HG02610 (cell line): Measurements from ENCODE around the gene USP20.
A peak's percentile ranks its signal among the peaks of the same experiment; 100 is the strongest.
"Not testable (repeated sequence)": the region's sequence is repeated elsewhere in the genome, so short reads cannot be mapped to it uniquely, and the experiment has no call there.

Experiments
- ATAC-seq: cut with Tn5 transposase; IDR thresholded peaks from one replicate; pipeline ENCODE4 v1.9.1; 2021; ENCODE audit warnings: mild to moderate bottlenecking, moderate library complexity; ENCODE audit not compliant: unreplicated experiment

The USP20 gene

GRCh38 chr9:129889122-129889940 is 54.1 kb downstream of the USP20 start:
- ATAC-seq, result no peak

- no peak for ATAC-seq
Observed at GRCh38 chr9:129889941-129890717, 54.9 kb downstream of the USP20 start.

- not testable (repeated sequence) for ATAC-seq
Observed at GRCh38 chr9:129890718-129891299, 55.6 kb downstream of the USP20 start.

- ATAC-seq, result no peak
Observed at GRCh38 chr9:129891569-129891968, 56.3 kb downstream of the USP20 start.

GRCh38 chr9:129894120-129894823 is 59.0 kb downstream of the USP20 start:
- no peak for ATAC-seq

GRCh38 chr9:129895376-129896268 is 60.4 kb downstream of the USP20 start:
- no peak for ATAC-seq

- ATAC-seq, result no peak
Observed at GRCh38 chr9:129897263-129897662, 62.0 kb downstream of the USP20 start.

GRCh38 chr9:129898185-129898584 is 62.9 kb downstream of the USP20 start:
- no peak for ATAC-seq

GRCh38 chr9:129899620-129900019 is 64.4 kb downstream of the USP20 start:
- no peak for ATAC-seq

- peak; percentile 89 for ATAC-seq
Observed at GRCh38 chr9:129900263-129901027, 65.2 kb downstream of the USP20 start.

GRCh38 chr9:129901993-129902739 is 66.9 kb downstream of the USP20 start:
- ATAC-seq, result no peak

- no peak for ATAC-seq
Observed at GRCh38 chr9:129902740-129903134, 67.5 kb downstream of the USP20 start.

- ATAC-seq, result no peak
Observed at GRCh38 chr9:129904734-129905133, 69.5 kb downstream of the USP20 start.

GRCh38 chr9:129906298-129906697 is 71.0 kb downstream of the USP20 start:
- ATAC-seq, result no peak

GRCh38 chr9:129907201-129907600 is 71.9 kb downstream of the USP20 start:
- no peak for ATAC-seq

GRCh38 chr9:129908906-129909305 is 73.6 kb downstream of the USP20 start:
- no peak for ATAC-seq

- ATAC-seq, result no peak
Observed at GRCh38 chr9:129909851-129910250, 74.6 kb downstream of the USP20 start.
